T-cell (primary cell): ENCODE measurements around the gene STYXL1. TPM values are rescaled to one million over a fixed set of nuclear protein-coding genes. Genes with fewer than 3 reads are reported as not detected.
"Not testable (repeated sequence)": the region's sequence is repeated elsewhere in the genome, so short reads cannot be mapped to it uniquely, and the experiment has no call there.

Experiments used
- ATAC-seq, 4 experiments: fragments of 200-7000 bp in 3 of 4; fragments of 150-1000 bp in 1 of 4; cut with Tn5 transposase; replicated peaks in 1 of 4; 1 replicate in 3 of 4; 2 replicates in 1 of 4; pipeline ENCODE4 v1.10.0; 2021; ENCODE audit warnings: moderate library complexity in 3 of 4, mild to moderate bottlenecking in 2 of 4, moderate number of reproducible peaks in 1 of 4
- CTCF ChIA-PET, 2 donors: fragments of 300-600 bp; sonication (Branson Sonifier 250); formaldehyde crosslinking; loops; one replicate each; lab custom pipeline; 2022; ENCODE audit warnings: antibody characterized with exemption in 2 of 2; lab: Charles Lee
- POLR2A ChIA-PET, 2 donors: fragments of 300-600 bp; sonication (Branson Sonifier 250); formaldehyde crosslinking; loops; one replicate each; lab custom pipeline; 2022; ENCODE audit warnings: antibody characterized with exemption in 2 of 2; lab: Charles Lee
- DNase-seq, 35 experiments: peaks; one replicate each; pipeline versions ENCODE4 v3.0.0 to v3.0.0-alpha.2; 2013 to 2023
- H3K27ac ChIP-seq: one replicate; pipeline ENCODE4 v1.5.1; 2013; ENCODE audit warnings: low read length
- H3K27me3 ChIP-seq, 2 experiments: replicated peaks in 1 of 2; 1 replicate in 1 of 2; 2 replicates in 1 of 2; pipeline versions ENCODE4 v1.6.1 to v1.7.0; 2013; ENCODE audit warnings: low read length in 1 of 2, mixed read lengths in 1 of 2; ENCODE audit not compliant: control insufficient read depth in 2 of 2, insufficient read depth in 2 of 2; ENCODE audit errors: extremely low read depth in 1 of 2
- H3K36me3 ChIP-seq, 2 donors: 1 replicate in 1 of 2; 2 replicates in 1 of 2; pipeline versions ENCODE4 v1.6.1 to v1.7.0; 2013; ENCODE audit warnings: low read length in 1 of 2; ENCODE audit not compliant: control insufficient read depth in 2 of 2, insufficient read depth in 1 of 2; ENCODE audit errors: extremely low read depth in 1 of 2
- H3K4me1 ChIP-seq, 2 experiments: 1 replicate in 1 of 2; 2 replicates in 1 of 2; pipeline versions ENCODE4 v1.6.1 to v1.7.0; 2013; ENCODE audit warnings: low read length in 2 of 2, mixed read lengths in 1 of 2; ENCODE audit not compliant: insufficient read depth in 2 of 2, control insufficient read depth in 1 of 2; ENCODE audit errors: extremely low read depth in 1 of 2
- H3K4me3 ChIP-seq, 2 donors: 1 replicate in 1 of 2; 2 replicates in 1 of 2; pipeline versions ENCODE4 v1.5.1 to v1.7.0; 2013; ENCODE audit warnings: mild to moderate bottlenecking in 2 of 2, low read length in 1 of 2, moderate library complexity in 1 of 2; ENCODE audit not compliant: control insufficient read depth in 1 of 2; ENCODE audit errors: extremely low read depth in 1 of 2
- H3K9me3 ChIP-seq: 2 replicates; pipeline ENCODE4 v1.7.0; 2013
- H3K27ac Mint-ChIP-seq, 2 donors: one replicate each; pipeline ENCODE4 v1.8.0; 2020 to 2021; ENCODE audit warnings: mild to moderate bottlenecking in 2 of 2, mixed read lengths in 2 of 2
- H3K27me3 Mint-ChIP-seq, 2 donors: one replicate each; pipeline ENCODE4 v1.8.0; 2021 to 2022; ENCODE audit warnings: mixed read lengths in 2 of 2
- H3K36me3 Mint-ChIP-seq: one replicate; pipeline ENCODE4 v1.8.0; 2021; ENCODE audit warnings: mixed read lengths
- H3K4me1 Mint-ChIP-seq, 3 donors: one replicate each; pipeline ENCODE4 v1.8.0; 2020 to 2022; ENCODE audit warnings: mixed read lengths in 3 of 3, mild to moderate bottlenecking in 1 of 3
- H3K4me3 Mint-ChIP-seq, 3 donors: one replicate each; pipeline ENCODE4 v1.8.0; 2020 to 2022; ENCODE audit warnings: mild to moderate bottlenecking in 3 of 3, mixed read lengths in 3 of 3, moderate library complexity in 3 of 3
- H3K9me3 Mint-ChIP-seq, 3 donors: one replicate each; pipeline ENCODE4 v1.8.0; 2020 to 2022; ENCODE audit warnings: mixed read lengths in 3 of 3
- WGBS: methylation state at CpG from one replicate; pipeline ENCODE4 v1.1.5; 2013; ENCODE audit warnings: missing lambda C conversion rate; ENCODE audit not compliant: insufficient coverage; 5-methylcytosine and 5-hydroxymethylcytosine counted together
- total RNA-seq, 35 experiments: library from RNA in 6 of 35; stranded (reverse) in 6 of 35; fragments of 120-200 nt in 1 of 35; gene quantifications; one replicate each; pipeline versions ENCODE4 v1.2.1 to v1.2.4 and lab custom pipeline; 2013 to 2026

The STYXL1 gene
- total RNA-seq, 5 donors from 2014 or later (not counting 1 experiment from before 2014, with no cell fraction given) = 12.9 to 21.9 (median 18.9) TPM

DNA sequence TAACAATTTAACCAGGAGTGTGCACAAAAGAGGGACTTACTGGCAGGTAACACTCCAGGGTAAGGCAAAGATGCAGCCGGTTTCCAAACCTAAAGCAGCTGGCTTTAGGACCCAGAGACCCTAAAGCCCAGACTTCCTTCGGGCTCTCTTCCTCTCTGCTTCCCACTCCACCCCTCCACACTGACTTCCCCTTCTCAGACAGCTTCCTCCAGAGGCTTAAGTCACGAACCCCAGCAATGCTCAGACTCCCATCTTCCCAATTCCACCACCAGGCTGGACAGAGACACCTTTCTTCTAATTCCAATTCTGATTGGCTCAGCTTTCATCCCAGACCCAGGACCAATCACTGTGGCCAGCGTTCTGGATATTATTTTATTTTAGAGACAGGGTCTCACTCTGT, 24.8 kb downstream of the STYXL1 start:
- 71% methylated on average over 3 of the region's 4 CpGs for WGBS
- ATAC-seq = no peak
- Mint-ChIP-seq H3K36me3 (peaks cover 25% of the 10 kb centered on the region), H3K27me3 (no peaks in the 10 kb centered on the region), H3K4me1 (peaks cover 0 to 15% (median 10%) of the 10 kb centered on the region in 3 donors), H3K9me3 (no peaks in the 10 kb centered on the region), H3K4me3 (no peak overlapping the region), H3K27ac (no peak overlapping the region)
- Histone ChIP-seq H3K4me3 (no peak overlapping the region), H3K36me3 (peaks cover 10 to 18% of the 10 kb centered on the region in 2 donors), H3K27ac (no peak overlapping the region), H3K27me3 (no peaks in the 10 kb centered on the region), H3K4me1 (peaks cover 4 to 11% of the 10 kb centered on the region in 2 experiments), H3K9me3 (no peaks in the 10 kb centered on the region)
- no peak for DNase-seq
- POLR2A ChIA-PET = no interaction called here
- CTCF ChIA-PET = interaction anchor here in 1 of 2 donors (1.0 kb wide), 1 partner anchor 161 kb away, joined by 3 read pairs; no protein-coding TSS in a partner anchor

DNA sequence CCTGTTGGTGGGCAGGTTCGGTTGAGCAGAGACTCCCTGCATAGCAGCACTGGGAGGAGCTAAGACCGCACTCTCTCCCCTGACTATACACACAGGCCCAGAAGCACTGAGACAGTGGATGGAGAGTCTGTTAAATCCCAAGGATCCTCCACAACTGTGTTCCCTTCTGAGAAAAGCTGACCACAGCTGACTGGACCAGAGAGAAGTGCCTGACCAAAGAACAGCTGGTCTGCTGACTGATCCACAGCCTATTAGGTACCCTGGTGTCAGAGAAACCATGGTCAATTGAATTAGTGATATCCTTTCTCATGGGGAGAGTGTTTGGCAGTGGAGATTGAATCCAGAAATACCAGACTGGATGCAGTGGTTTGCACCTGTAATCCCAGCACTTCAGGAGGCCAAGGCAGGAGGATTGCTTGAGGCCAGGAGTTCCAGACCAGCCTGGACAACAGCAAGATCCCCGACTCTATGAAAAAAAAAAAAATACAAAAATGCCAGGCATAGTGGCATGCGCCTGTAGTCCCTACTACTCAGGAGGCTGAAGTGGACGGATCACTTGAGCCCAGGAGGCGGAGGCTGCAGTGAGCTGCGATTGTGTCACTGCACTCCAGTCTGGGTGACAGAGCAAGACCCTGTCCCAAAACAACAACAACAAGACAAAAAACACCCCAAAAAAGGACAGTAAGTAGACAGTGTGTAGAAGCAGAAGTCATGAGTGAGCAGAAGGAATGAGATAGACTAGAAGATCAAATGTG, 25.6 kb downstream of the STYXL1 start:
- H3K4me3 ChIP-seq = no peak overlapping the region
- no peaks in the 10 kb centered on the region for H3K27me3 Mint-ChIP-seq
- H3K27ac Mint-ChIP-seq = no peak overlapping the region
- no peaks in the 10 kb centered on the region for H3K9me3 Mint-ChIP-seq
- ATAC-seq (no peak), DNase-seq (no peak)
- H3K36me3 ChIP-seq = peaks cover 10 to 18% of the 10 kb centered on the region in 2 donors
- H3K9me3 ChIP-seq = no peaks in the 10 kb centered on the region
- 100% methylated on average over 3 of the region's 7 CpGs for WGBS
- peaks cover 4 to 11% of the 10 kb centered on the region in 2 experiments for H3K4me1 ChIP-seq
- no peaks in the 10 kb centered on the region for H3K27me3 ChIP-seq
- H3K27ac ChIP-seq = no peak overlapping the region
- ChIA-PET CTCF (interaction anchor here in 1 of 2 donors (1.0 kb wide), 1 partner anchor 161 kb away, joined by 3 read pairs; no protein-coding TSS in a partner anchor), POLR2A (interaction anchor here in 1 of 2 donors (0.6 kb wide), 1 partner anchor 244 kb away, joined by 12 read pairs; no protein-coding TSS in a partner anchor)
- H3K4me1 Mint-ChIP-seq = peaks cover 0 to 15% (median 10%) of the 10 kb centered on the region in 3 donors
- H3K36me3 Mint-ChIP-seq = peaks cover 29% of the 10 kb centered on the region
- H3K4me3 Mint-ChIP-seq = no peak overlapping the region

DNA sequence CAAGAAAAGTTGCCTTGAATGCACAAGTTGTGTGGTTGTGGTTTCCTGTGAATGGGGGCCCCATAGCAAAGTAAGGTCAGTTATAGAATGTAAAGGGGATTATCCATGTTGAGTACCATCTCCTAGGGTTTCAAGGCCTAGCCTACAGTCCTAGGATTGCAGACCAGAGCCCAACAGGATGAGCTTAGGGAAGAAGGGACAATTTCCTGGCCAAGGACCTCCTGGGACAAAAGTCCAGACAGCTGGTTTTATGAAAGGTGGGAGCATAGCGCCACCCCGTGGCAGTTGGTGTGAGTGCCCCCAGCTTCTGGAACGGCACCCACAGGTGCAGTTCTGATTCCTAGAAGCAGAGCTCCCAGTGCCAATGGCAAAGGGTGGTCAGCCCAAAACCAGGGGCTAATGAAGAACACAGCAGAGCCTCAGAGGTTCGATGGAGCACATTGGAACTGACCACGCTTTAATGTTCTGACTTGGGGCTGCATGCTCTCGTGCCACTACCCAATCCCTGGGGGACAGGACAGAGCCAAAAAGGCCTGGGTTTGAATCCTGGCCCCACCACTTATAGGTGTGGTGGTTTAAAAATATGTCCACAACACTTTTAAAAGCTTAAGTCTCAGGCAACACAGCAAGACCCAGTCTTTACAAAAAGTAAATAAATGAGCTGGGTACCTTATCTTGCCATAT, 27.6 kb downstream of the STYXL1 start:
- Histone ChIP-seq H3K9me3 (no peaks in the 10 kb centered on the region), H3K4me1 (peaks cover 4 to 11% of the 10 kb centered on the region in 2 experiments), H3K27me3 (no peaks in the 10 kb centered on the region), H3K27ac (no peak overlapping the region), H3K4me3 (no peak overlapping the region), H3K36me3 (peaks cover 8 to 18% of the 10 kb centered on the region in 2 donors)
- Mint-ChIP-seq H3K9me3 (no peaks in the 10 kb centered on the region), H3K4me3 (no peak overlapping the region), H3K4me1 (peaks cover 0 to 15% (median 11%) of the 10 kb centered on the region in 3 donors), H3K27me3 (no peaks in the 10 kb centered on the region), H3K36me3 (peaks cover 38% of the 10 kb centered on the region), H3K27ac (no peak overlapping the region)
- 48% methylated on average over 6 of the region's 6 CpGs for WGBS
- DNase-seq (peak; percentile 12 to 87 (median 61)), ATAC-seq (peak; percentile 50 to 65 (median 56))
- ChIA-PET CTCF (interaction anchor here (0.5 to 2.6 kb wide), 22 partner anchors 10 to 267 kb away, joined by 3 to 29 read pairs (median 4); no protein-coding TSS in a partner anchor), POLR2A (interaction anchor here in 1 of 2 donors (0.6 kb wide), 1 partner anchor 152 kb away, joined by 4 read pairs; no protein-coding TSS in a partner anchor)

DNA sequence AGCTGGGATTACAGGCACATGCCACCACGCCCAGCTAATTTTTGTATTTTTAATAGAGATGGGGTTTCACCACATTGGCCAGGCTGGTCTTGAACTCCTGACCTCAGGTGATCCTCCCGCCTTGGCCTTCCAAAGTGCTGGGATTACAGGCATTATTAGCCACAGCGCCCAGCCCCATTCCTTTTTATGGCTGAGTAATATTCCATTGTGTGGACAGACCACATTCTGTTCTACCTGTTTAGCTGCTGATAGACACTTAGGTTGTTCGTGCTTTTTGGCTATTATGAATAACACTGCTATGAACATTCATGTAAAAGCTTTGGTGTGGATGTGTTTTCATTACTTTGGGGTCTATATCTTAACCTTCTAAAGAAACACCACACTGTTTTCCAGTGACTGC, 29.3 kb downstream of the STYXL1 start:
- not testable (repeated sequence) for DNase-seq, H3K9me3 ChIP-seq, H3K27me3 Mint-ChIP-seq, H3K4me3 Mint-ChIP-seq, ATAC-seq, H3K4me3 ChIP-seq, H3K27ac ChIP-seq, H3K27me3 ChIP-seq, H3K9me3 Mint-ChIP-seq, H3K27ac Mint-ChIP-seq
- Mint-ChIP-seq H3K36me3 (peaks cover 43% of the 10 kb centered on the region), H3K4me1 (peaks cover 0 to 15% (median 11%) of the 10 kb centered on the region in 3 donors)
- Histone ChIP-seq H3K4me1 (peaks cover 4 to 11% of the 10 kb centered on the region in 2 experiments), H3K36me3 (peaks cover 5 to 18% of the 10 kb centered on the region in 2 donors)
- ChIA-PET CTCF (interaction anchor here in 1 of 2 donors (0.7 to 2.6 kb wide), 2 partner anchors 153 to 210 kb away, joined by 3 to 22 read pairs; no protein-coding TSS in a partner anchor), POLR2A (interaction anchor here in 1 of 2 donors (0.7 kb wide), 1 partner anchor 25 kb away, joined by 3 read pairs; no protein-coding TSS in a partner anchor)
- 100% methylated on average over 2 of the region's 4 CpGs for WGBS

DNA sequence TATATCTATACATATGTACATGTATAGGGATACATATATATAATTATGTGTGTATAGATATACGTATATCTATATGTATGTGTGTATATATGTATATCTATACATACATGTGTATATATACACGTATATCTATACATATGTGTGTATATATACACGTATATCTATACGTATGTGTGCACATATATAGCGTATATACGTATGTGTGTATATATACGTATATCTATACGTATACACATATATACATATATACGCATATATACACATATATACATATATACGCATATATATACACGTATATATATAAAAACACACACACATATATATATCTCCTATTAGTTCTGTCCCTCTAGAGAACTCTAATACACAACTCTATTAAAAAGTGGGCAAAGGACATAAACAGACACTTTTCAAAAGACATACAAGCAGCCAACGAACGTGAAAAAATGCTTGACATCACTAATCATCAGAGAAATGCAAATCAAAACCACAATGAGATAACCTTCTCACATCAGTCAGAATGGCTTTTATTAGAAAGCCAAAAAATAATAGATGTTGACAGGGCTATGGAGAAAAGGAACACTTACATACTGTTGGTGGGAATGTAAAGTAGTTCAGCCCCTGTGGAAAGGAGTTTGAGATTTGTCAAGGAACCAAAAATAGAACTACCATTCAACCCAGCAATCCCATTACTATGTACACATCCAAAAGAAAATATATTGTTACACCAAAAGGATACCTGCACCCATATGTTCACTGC, 31.4 kb downstream of the STYXL1 start:
- Mint-ChIP-seq H3K27me3 (no peaks in the 10 kb centered on the region), H3K36me3 (peaks cover 40% of the 10 kb centered on the region), H3K9me3 (no peaks in the 10 kb centered on the region), H3K27ac (no peak overlapping the region), H3K4me3 (no peak overlapping the region), H3K4me1 (peaks cover 0 to 16% (median 13%) of the 10 kb centered on the region in 3 donors)
- DNase-seq (no peak), ATAC-seq (no peak)
- Histone ChIP-seq H3K36me3 (peaks cover 5 to 13% of the 10 kb centered on the region in 2 donors), H3K9me3 (no peaks in the 10 kb centered on the region), H3K27ac (no peak overlapping the region), H3K4me1 (peaks cover 4 to 11% of the 10 kb centered on the region in 2 experiments), H3K27me3 (peaks cover 0 to 6% of the 10 kb centered on the region in 2 experiments), H3K4me3 (no peak overlapping the region)
- CTCF ChIA-PET = no interaction called here
- WGBS = 100% methylated on average over 3 of the region's 13 CpGs
- POLR2A ChIA-PET = no interaction called here
